Hematopoietic multipotent progenitor cell treated with erythropoietin and hydrocortisone succinate and interleukin-3 and kit ligand, for 4 days (in vitro differentiated cells): Measurements from ENCODE around the gene ANXA3.
"Not testable (repeated sequence)": the region's sequence is repeated elsewhere in the genome, so short reads cannot be mapped to it uniquely, and the experiment has no call there.

Experiments
- DNase-seq: peaks from one replicate; pipeline ENCODE4 v3.0.0-alpha.2; 2015

ANXA3 gene

GRCh38 chr4:78578674-78579425 lies 27.3 kb downstream of the ANXA3 start:
- no peak for DNase-seq

GRCh38 chr4:78581618-78582017 lies 30.0 kb downstream of the ANXA3 start:
- DNase-seq: no peak

GRCh38 chr4:78584863-78585547 lies 33.4 kb downstream of the ANXA3 start:
- peak; percentile 25 for DNase-seq

GRCh38 chr4:78585633-78586032 lies 34.1 kb downstream of the ANXA3 start:
- DNase-seq: no peak

GRCh38 chr4:78588894-78589545 lies 37.5 kb downstream of the ANXA3 start:
- no peak for DNase-seq

GRCh38 chr4:78591404-78591803 lies 39.8 kb downstream of the ANXA3 start:
- DNase-seq: no peak

GRCh38 chr4:78592088-78592783 lies 40.7 kb downstream of the ANXA3 start:
- peak; percentile 67 for DNase-seq

- DNase-seq: no peak
These were observed 44.7 kb downstream of the ANXA3 start for GRCh38 chr4:78596111-78596742.

GRCh38 chr4:78598431-78598830 lies 46.9 kb downstream of the ANXA3 start:
- DNase-seq: not testable (repeated sequence)

GRCh38 chr4:78599147-78599546 lies 47.6 kb downstream of the ANXA3 start:
- DNase-seq: no peak

- DNase-seq: peak; percentile 90
These were observed 48.4 kb downstream of the ANXA3 start for GRCh38 chr4:78599931-78600375.

- DNase-seq: no peak
These were observed 49.4 kb downstream of the ANXA3 start for GRCh38 chr4:78601013-78601412.

- no peak for DNase-seq
These were observed 50.8 kb downstream of the ANXA3 start for GRCh38 chr4:78602334-78602733.

GRCh38 chr4:78603384-78603783 lies 51.8 kb downstream of the ANXA3 start:
- DNase-seq: no peak

- no peak for DNase-seq
These were observed 53.4 kb downstream of the ANXA3 start for GRCh38 chr4:78604988-78605387.

GRCh38 chr4:78606035-78606434 lies 54.5 kb downstream of the ANXA3 start:
- no peak for DNase-seq

- DNase-seq: no peak
These were observed 55.0 kb downstream of the ANXA3 start for GRCh38 chr4:78606530-78607095.

GRCh38 chr4:78608684-78609083 lies 57.1 kb downstream of the ANXA3 start:
- DNase-seq: no peak

GRCh38 chr4:78609580-78609979 lies 58.0 kb downstream of the ANXA3 start:
- no peak for DNase-seq

GRCh38 chr4:78610546-78611214 lies 59.1 kb downstream of the ANXA3 start:
- DNase-seq: peak; percentile 95

GRCh38 chr4:78611215-78611558 lies 59.6 kb downstream of the ANXA3 start:
- DNase-seq: no peak
